K562 (cell line): Measurements from ENCODE around the gene GAD1. TPM values are rescaled to one million over a fixed set of nuclear protein-coding genes. Genes with fewer than 3 reads are reported as not detected.

ENCODE experiments used
- L3MBTL2 ChIP-seq: fragments of 450-650 bp; IDR thresholded peaks from 2 replicates; pipeline ENCODE4 v1.6.1; 2016; ENCODE audit warnings: mild to moderate bottlenecking, moderate library complexity
- NELFE ChIP-seq: IDR thresholded peaks from 2 replicates; pipeline ENCODE4 v1.6.1; 2011; ENCODE audit warnings: mild to moderate bottlenecking; ENCODE audit not compliant: insufficient read depth, insufficient read length
- PTBP1 ChIP-seq: fragments of 200-400 bp; formaldehyde crosslinking; IDR thresholded peaks from 2 replicates; pipeline ENCODE4 v1.6.1; 2017; ENCODE audit warnings: low read depth, low read length
- RBFOX2 ChIP-seq: fragments of 200-400 bp; formaldehyde crosslinking; IDR thresholded peaks from 2 replicates; pipeline ENCODE4 v1.6.1; 2017; ENCODE audit warnings: low read depth, mild to moderate bottlenecking, low read length, moderate library complexity
- ZBTB40 ChIP-seq, 2 experiments: fragments of 450-650 bp in 1 of 2; sonication (generic) in 1 of 2; formaldehyde crosslinking in 1 of 2; IDR thresholded peaks; 2 replicates each; pipeline versions ENCODE4 v1.7.1 to v1.9.0; 2016 to 2022; ENCODE audit warnings: inconsistent platforms in 1 of 2, mild to moderate bottlenecking in 1 of 2, missing genetic modification reagents in 1 of 2
- ZNF395 ChIP-seq: fragments of 200-800 bp; sonication (Bioruptor generic); IDR thresholded peaks from 2 replicates; pipeline ENCODE4 v1.6.1; 2017; ENCODE audit warnings: missing genetic modification characterization, missing compliant biosample characterization
- polyA plus RNA-seq, 8 experiments: library from polyadenylated mRNA; depleted of rRNA in 4 of 8; stranded (reverse) in 5 of 8; unstranded in 3 of 8; fragments of >200 nt; fragmentation: Nextera tagmentation in 2 of 8; fragmentation: Illumina TruSeq in 1 of 8; extraction: Ambion mirVana in 2 of 8; extraction: Trizol in 1 of 8; gene quantifications; 2 replicates each; pipeline versions ENCODE4 v1.2.1 to v1.2.3, GENCODE V29; 2011 to 2014; ENCODE audit warnings: inconsistent platforms in 1 of 8, missing spikeins in 1 of 8
- total RNA-seq, 7 experiments: library from RNA; depleted of rRNA in 6 of 7; stranded (reverse); fragments of >200 nt in 6 of 7; fragmentation: Illumina TruSeq in 2 of 7; extraction: Trizol in 2 of 7; gene quantifications; 2 replicates each; pipeline versions ENCODE4 v1.2.1 to v1.2.3, GENCODE V29; 2011 to 2021; ENCODE audit warnings: low replicate concordance in 1 of 7

Gene GAD1
- total and polyA plus RNA-seq, 9 of the 15 experiments (the other 6 are each of a cell fraction or from before 2014, with no cell fraction given) = 2.7 to 29.1 (median 15.7) TPM

GRCh38 chr2:170822290-170823087 lies 5.8 kb downstream of the GAD1 start (continued):
- TF ChIP-seq ZNF395 (no peak), RBFOX2 (peak; percentile 10; the same call in 1 of the 2 replicates), ZBTB40 (IDR thresholded peaks at IDR 0.05) (no peak), ZBTB40 (CRISPR knock-in tag; IDR thresholded peaks at IDR 0.05) (no peak), NELFE (no peak), PTBP1 (no peak), L3MBTL2 (0 out of 2 replicates have a peak, but pooled peaks have one; percentile 31)
